K562 (cell line): ENCODE data around the gene EFCAB5. TPM values are rescaled to one million over a fixed set of nuclear protein-coding genes. Genes with fewer than 3 reads are reported as not detected.

Experiments
- ARNT ChIP-seq, 2 experiments: fragments of 450-650 bp; IDR thresholded peaks; 2 replicates each; pipeline ENCODE4 v1.6.1; 2016; ENCODE audit warnings: mild to moderate bottlenecking in 1 of 2
- BCOR ChIP-seq: fragments of 450-650 bp; IDR thresholded peaks from 2 replicates; pipeline ENCODE4 v1.6.1; 2016
- CBFB ChIP-seq: sonication (generic); formaldehyde crosslinking; IDR thresholded peaks from 2 replicates; pipeline ENCODE4 v1.4.0; 2020; ENCODE audit warnings: mild to moderate bottlenecking, missing genetic modification reagents
- CHD2 ChIP-seq: IDR thresholded peaks from 2 replicates; pipeline ENCODE4 v1.6.1; 2011; ENCODE audit warnings: low read depth, low read length
- CHD4 ChIP-seq: fragments of 200-600 bp; sonication (generic); IDR thresholded peaks from 3 replicates; pipeline ENCODE4 v1.6.1; 2012; ENCODE audit warnings: low read depth, mild to moderate bottlenecking, mixed read lengths, low read length, inconsistent platforms; ENCODE audit not compliant: insufficient read depth, insufficient replicate concordance, poor library complexity, severe bottlenecking
- DMBX1 ChIP-seq: fragments of 250-450 bp; sonication (Bioruptor Pico); IDR thresholded peaks from 2 replicates; pipeline ENCODE4 v1.8.0; 2022; ENCODE audit warnings: inconsistent platforms, mild to moderate bottlenecking, moderate library complexity, borderline replicate concordance
- E2F6 ChIP-seq, 2 experiments: IDR thresholded peaks; 2 replicates each; pipeline ENCODE4 v1.6.1; 2011; ENCODE audit warnings: borderline replicate concordance in 1 of 2, control low read depth in 1 of 2, low read depth in 1 of 2, low read length in 1 of 2, mild to moderate bottlenecking in 1 of 2, mixed read lengths in 1 of 2, moderate library complexity in 1 of 2; ENCODE audit not compliant: insufficient read depth in 1 of 2, insufficient read length in 1 of 2, poor library complexity in 1 of 2, severe bottlenecking in 1 of 2; ENCODE audit errors: extremely low read depth in 1 of 2
- FOXP1 ChIP-seq: sonication (generic); formaldehyde crosslinking; IDR thresholded peaks from 2 replicates; pipeline ENCODE4 v1.8.0; 2022; ENCODE audit warnings: mild to moderate bottlenecking, missing genetic modification reagents
- JUNB ChIP-seq: fragments of 450-650 bp; formaldehyde crosslinking; conservative IDR thresholded peaks from 2 replicates; pipeline ENCODE4 v1.4.0; 2020; ENCODE audit warnings: mild to moderate bottlenecking
- MCM7 ChIP-seq, 2 experiments: fragments of 450-650 bp; IDR thresholded peaks; 2 replicates each; pipeline ENCODE4 v1.6.1; 2016 to 2018
- MLLT1 ChIP-seq, 2 experiments: fragments of 450-650 bp; IDR thresholded peaks; 2 replicates each; pipeline ENCODE4 v1.6.1; 2016
- NFRKB ChIP-seq: fragments of 450-650 bp; IDR thresholded peaks from 2 replicates; pipeline ENCODE4 v1.6.1; 2016; ENCODE audit warnings: low read depth
- NR1H2 ChIP-seq: sonication (generic); formaldehyde crosslinking; IDR thresholded peaks from 2 replicates; pipeline ENCODE4 v1.4.0; 2020; ENCODE audit warnings: mild to moderate bottlenecking, missing genetic modification reagents
- RBFOX2 ChIP-seq: fragments of 200-400 bp; formaldehyde crosslinking; IDR thresholded peaks from 2 replicates; pipeline ENCODE4 v1.6.1; 2017; ENCODE audit warnings: low read depth, mild to moderate bottlenecking, low read length, moderate library complexity
- RBM34 ChIP-seq: fragments of 200-400 bp; formaldehyde crosslinking; IDR thresholded peaks from 2 replicates; pipeline ENCODE4 v1.6.1; 2018; ENCODE audit warnings: low read length, borderline replicate concordance; ENCODE audit not compliant: insufficient read depth
- RNF2 ChIP-seq: sonication (generic); IDR thresholded peaks from 2 replicates; pipeline ENCODE4 v1.6.1; 2016
- TEAD1 ChIP-seq, 2 experiments: fragments of 450-650 bp in 1 of 2; sonication (generic) in 1 of 2; formaldehyde crosslinking; IDR thresholded peaks; 2 replicates each; pipeline versions ENCODE4 v1.4.0 to v1.8.0; 2020 to 2022; ENCODE audit warnings: mild to moderate bottlenecking in 2 of 2, missing genetic modification reagents in 1 of 2
- ZBED1 ChIP-seq: IDR thresholded peaks from 2 replicates; pipeline ENCODE4 v1.6.1; 2014
- ZBTB2 ChIP-seq: fragments of 450-650 bp; IDR thresholded peaks from 2 replicates; pipeline ENCODE4 v1.6.1; 2016; ENCODE audit warnings: antibody characterized with exemption
- ZBTB43 ChIP-seq: sonication (generic); formaldehyde crosslinking; IDR thresholded peaks from 2 replicates; pipeline ENCODE4 v1.8.0; 2023; ENCODE audit warnings: mild to moderate bottlenecking, missing genetic modification reagents
- ZBTB7A ChIP-seq: IDR thresholded peaks from 2 replicates; pipeline ENCODE4 v1.6.1; 2011; ENCODE audit warnings: low read depth, mild to moderate bottlenecking, low read length, moderate library complexity, borderline replicate concordance; ENCODE audit not compliant: control insufficient read depth
- ZFX ChIP-seq: sonication (generic); formaldehyde crosslinking; IDR thresholded peaks from 2 replicates; pipeline ENCODE4 v1.8.0; 2022; ENCODE audit warnings: mild to moderate bottlenecking, missing genetic modification reagents, moderate library complexity
- ZNF232 ChIP-seq: sonication (generic); formaldehyde crosslinking; IDR thresholded peaks from 2 replicates; pipeline ENCODE4 v1.8.0; 2022; ENCODE audit warnings: mild to moderate bottlenecking, missing genetic modification reagents
- ZNF507 ChIP-seq: conservative IDR thresholded peaks from 2 replicates; pipeline ENCODE4 v1.6.1; 2017; ENCODE audit warnings: missing genetic modification characterization, missing compliant biosample characterization
- ZNF785 ChIP-seq: fragments of 250-450 bp; sonication (Bioruptor Pico); IDR thresholded peaks from 2 replicates; pipeline ENCODE4 v1.4.0; 2020; ENCODE audit warnings: mild to moderate bottlenecking
- polyA plus RNA-seq, 8 experiments: library from polyadenylated mRNA; depleted of rRNA in 4 of 8; stranded (reverse) in 5 of 8; unstranded in 3 of 8; fragments of >200 nt; fragmentation: Nextera tagmentation in 2 of 8; fragmentation: Illumina TruSeq in 1 of 8; extraction: Ambion mirVana in 2 of 8; extraction: Trizol in 1 of 8; gene quantifications; 2 replicates each; pipeline versions ENCODE4 v1.2.1 to v1.2.3, GENCODE V29; 2011 to 2014; ENCODE audit warnings: inconsistent platforms in 1 of 8, missing spikeins in 1 of 8
- total RNA-seq, 7 experiments: library from RNA; depleted of rRNA in 6 of 7; stranded (reverse); fragments of >200 nt in 6 of 7; fragmentation: Illumina TruSeq in 2 of 7; extraction: Trizol in 2 of 7; gene quantifications; 2 replicates each; pipeline versions ENCODE4 v1.2.1 to v1.2.3, GENCODE V29; 2011 to 2021; ENCODE audit warnings: low replicate concordance in 1 of 7

The EFCAB5 gene
- total and polyA plus RNA-seq, 9 of the 15 experiments (the other 6 are each of a cell fraction or from before 2014, with no cell fraction given) = 0.06 to 0.11 TPM; not detected in 7

- TF ChIP-seq DMBX1 (CRISPR knock-in tag) (no peak), ZNF785 (CRISPR knock-in tag) (no peak), ZFX (no peak), TEAD1 (CRISPR knock-in tag; IDR thresholded peaks at IDR 0.05) (no peak), ZNF507 (tag) (no peak), NR1H2 (CRISPR knock-in tag) (no peak), ZBED1 (no peak), MCM7 (IDR thresholded peaks at IDR 0.05) (no peak), ZBTB7A (peak; percentile 50; the same call in 1 of the 2 replicates), ARNT (IDR thresholded peaks at IDR 0.05) (no peak), ZNF232 (no peak), FOXP1 (CRISPR knock-in tag) (no peak), RBFOX2 (peak; percentile 53), CBFB (CRISPR knock-in tag) (no peak), RBM34 (no peak), MLLT1 (IDR thresholded peaks at IDR 0.05) (no peak), JUNB (CRISPR knock-in tag) (no peak), ZBTB43 (CRISPR knock-in tag) (no peak), NFRKB (0 out of 2 replicates have a peak, but pooled peaks have one; percentile 56), E2F6 (IDR thresholded peaks at IDR 0.05; ENCODE audit: borderline replicate concordance in 1 of 2, extremely low read depth in 1 of 2, insufficient read depth in 1 of 2, insufficient read length in 1 of 2, low read depth in 1 of 2, low read length in 1 of 2, poor library complexity in 1 of 2, severe bottlenecking in 1 of 2) (no peak), CHD4 (no peak), RNF2 (no peak), BCOR (no peak), CHD2 (no peak), ZBTB2 (peak; percentile 35; the same call in 1 of the 2 replicates)
Measured at GRCh38 chr17:30104575-30105339, 163.3 kb downstream of the EFCAB5 start (continued).
